ENCODE measurements around the gene SHLD1. TPM values are rescaled to one million over a fixed set of nuclear protein-coding genes. Genes with fewer than 3 reads are reported as not detected.

SHLD1 gene
- total RNA-seq, 1 experiment from 2014 or later, result 6.7 TPM

- no peak overlapping the region for H4K5ac ChIP-seq (ENCODE audit: insufficient read length, low read depth, low read length)
- no peak overlapping the region for H3K18ac ChIP-seq (ENCODE audit: insufficient read length, low read depth, low read length)
- H2AFZ ChIP-seq (ENCODE audit: low read length), result no peak overlapping the region
- no peak overlapping the region for H3K4me3 Mint-ChIP-seq
- no peak overlapping the region for H3K27ac ChIP-seq (ENCODE audit: insufficient read length, low read depth, low read length)
- no peak overlapping the region for H4K8ac ChIP-seq (replicated peaks; ENCODE audit: insufficient read length, low read depth, low read length)
- H3K4me2 ChIP-seq (ENCODE audit: insufficient read depth, insufficient read length, low read length), result no peak overlapping the region
- WGBS (ENCODE audit: extremely low coverage, insufficient read length, low lambda C conversion rate), result no CpG with 5 or more reads among the region's 2 CpGs
- H3T11ph ChIP-seq (ENCODE audit: low read length), result no peak overlapping the region
- no peaks in the 10 kb centered on the region for H3K4me1 ChIP-seq (ENCODE audit: insufficient read depth, low read length)
- no peak overlapping the region for H2AK5ac ChIP-seq (ENCODE audit: insufficient read length, low read length)
- peaks cover 0 to under 1% of the 10 kb centered on the region in 2 experiments; a peak in 1 of 4 replicates for H3K4me1 Mint-ChIP-seq
- no peaks in the 10 kb centered on the region for H3K27me3 ChIP-seq (ENCODE audit: insufficient read depth, low read length)
- H3K9me3 Mint-ChIP-seq, result no peaks in the 10 kb centered on the region
- no peak overlapping the region for H3K27ac Mint-ChIP-seq
- no peak overlapping the region for H2BK120ac ChIP-seq (ENCODE audit: low read depth, low read length, poor library complexity, severe bottlenecking)
- no peak overlapping the region for H2BK15ac ChIP-seq (ENCODE audit: low read depth, low read length)
- H3K56ac ChIP-seq (ENCODE audit: insufficient read length, low read depth, low read length), result no peak overlapping the region
- no peak overlapping the region for H4K91ac ChIP-seq (ENCODE audit: insufficient read length, low read depth, low read length)
- no peak overlapping the region for H3K14ac ChIP-seq (ENCODE audit: insufficient read depth, low read length)
- no peaks in the 10 kb centered on the region for H3K79me1 ChIP-seq (ENCODE audit: insufficient read depth, low read depth, low read length, poor library complexity, severe bottlenecking)
- no peak overlapping the region for H3K9ac ChIP-seq (ENCODE audit: extremely low read depth, insufficient read length, low read length)
- no peak overlapping the region for H3K4ac ChIP-seq (ENCODE audit: low read depth, low read length)
- H3K9me3 ChIP-seq (ENCODE audit: control insufficient read depth, low read depth, low read length), result no peaks in the 10 kb centered on the region
- H3K79me2 ChIP-seq (ENCODE audit: insufficient read depth, low read length), result no peaks in the 10 kb centered on the region
- no peak overlapping the region for H3K23ac ChIP-seq (ENCODE audit: insufficient read length, low read depth, low read length)
- H2BK20ac ChIP-seq (ENCODE audit: low read depth, low read length, poor library complexity, severe bottlenecking), result no peak overlapping the region
- no peak overlapping the region for H2BK5ac ChIP-seq (ENCODE audit: insufficient read length, low read length)
- H3K27me3 Mint-ChIP-seq (ENCODE audit: low read depth), result peaks cover 2% of the 10 kb centered on the region; the same call in 1 of the 2 replicates
- TF ChIP-seq CTCF (conservative IDR thresholded peaks at IDR 0.05), result no peak
- no peaks in the 10 kb centered on the region for H3K23me2 ChIP-seq (ENCODE audit: insufficient read length, low read depth, low read length, poor library complexity, severe bottlenecking)
- H3K36me3 Mint-ChIP-seq (ENCODE audit: insufficient read depth in 1 of 3, low read depth in 3 of 3), result no peaks in the 10 kb centered on the region
- no peak for DNase-seq
- H2BK12ac ChIP-seq (ENCODE audit: insufficient read length, low read depth, low read length), result no peak overlapping the region
- H4K20me1 ChIP-seq (ENCODE audit: control insufficient read depth, insufficient read depth, insufficient read length), result no peaks in the 10 kb centered on the region
These were observed 9.1 kb upstream of the SHLD1 start for GRCh38 chr20:5741089-5741488.

Measured in H9 (cell line).